Small intestine (tissue), 7 donors: ENCODE measurements around the gene MEGF11. TPM values are rescaled to one million over a fixed set of nuclear protein-coding genes. Genes with fewer than 3 reads are reported as not detected.
A peak's percentile ranks its signal among the peaks of the same experiment; 100 is the strongest.

Experiments
- DNase-seq, 2 donors: peaks; one replicate each; pipeline versions ENCODE4 v3.0.0 to v3.0.0-alpha.2; 2013
- FAIRE-seq: peaks from 2 replicates; lab custom pipeline; 2012; peaks lifted over from hg19 to GRCh38; lab: Jason Lieb, UNC
- H3K27ac ChIP-seq, 3 donors: one replicate each; pipeline ENCODE4 v1.5.1; 2013; ENCODE audit warnings: low read length in 2 of 3, mild to moderate bottlenecking in 2 of 3, control low read depth in 1 of 3, inconsistent platforms in 1 of 3, low read depth in 1 of 3, moderate library complexity in 1 of 3
- H3K27me3 ChIP-seq, 3 donors: one replicate each; pipeline ENCODE4 v1.6.1; 2013; ENCODE audit warnings: low read length in 3 of 3, inconsistent platforms in 1 of 3; ENCODE audit not compliant: control insufficient read depth in 3 of 3, insufficient read depth in 3 of 3
- H3K36me3 ChIP-seq, 3 donors: one replicate each; pipeline ENCODE4 v1.6.1; 2013; ENCODE audit warnings: low read length in 3 of 3, inconsistent platforms in 1 of 3, low read depth in 1 of 3, mild to moderate bottlenecking in 1 of 3, moderate library complexity in 1 of 3; ENCODE audit not compliant: control insufficient read depth in 3 of 3, insufficient read depth in 2 of 3
- H3K4me1 ChIP-seq, 3 donors: one replicate each; pipeline ENCODE4 v1.6.1; 2013; ENCODE audit warnings: low read length in 2 of 3, inconsistent platforms in 1 of 3, low read depth in 1 of 3, mild to moderate bottlenecking in 1 of 3, moderate library complexity in 1 of 3; ENCODE audit not compliant: control insufficient read depth in 3 of 3, insufficient read depth in 2 of 3
- H3K4me3 ChIP-seq, 3 donors: one replicate each; pipeline ENCODE4 v1.5.1; 2013; ENCODE audit warnings: low read length in 3 of 3, control low read depth in 1 of 3, inconsistent platforms in 1 of 3, low read depth in 1 of 3, mild to moderate bottlenecking in 1 of 3, moderate library complexity in 1 of 3
- H3K9me3 ChIP-seq, 2 donors: one replicate each; pipeline ENCODE4 v1.6.1; 2013; ENCODE audit warnings: low read depth in 1 of 2, low read length in 1 of 2; ENCODE audit not compliant: control insufficient read depth in 2 of 2, insufficient read depth in 1 of 2
- WGBS, 3 donors: extraction: QIAGEN DNeasy Blood & Tissue Kit; methylation state at CpG; one replicate each; pipeline ENCODE4 v1.1.7; 2013; 5-methylcytosine and 5-hydroxymethylcytosine counted together
- polyA plus RNA-seq, 4 donors: library from polyadenylated mRNA; stranded (reverse) in 3 of 4; unstranded in 1 of 4; fragments of 200-250 nt in 3 of 4; fragments of 120-200 nt in 1 of 4; gene quantifications; one replicate each; pipeline versions ENCODE4 v1.2.1 to v1.2.3, GENCODE V29; 2013
- donor health status: healthy with polysubstance abuse.
- donor health status: control.
- donor health status: control.
- donor health status: Bipolar disorder and iron deficiency.
- donor health status: healthy.

Gene MEGF11
- polyA plus RNA-seq, 4 donors: 0.24 to 0.41 TPM; not detected in 2

- no peak overlapping the region for H3K4me3 ChIP-seq
- WGBS, 3 donors: 86 to 89% (median 88%) methylated on average over 6 of the region's 6 CpGs
- H3K4me1 ChIP-seq: no peaks in the 10 kb centered on the region
- H3K27ac ChIP-seq: no peak overlapping the region
- FAIRE-seq: no peak
- H3K27me3 ChIP-seq: peaks cover 0 to 15% (median 0%) of the 10 kb centered on the region in 3 donors
- DNase-seq: no peak
- H3K36me3 ChIP-seq: no peaks in the 10 kb centered on the region
- H3K9me3 ChIP-seq: no peaks in the 10 kb centered on the region
Observed at GRCh38 chr15:66189291-66189690, 64.3 kb downstream of the MEGF11 start.

DNA sequence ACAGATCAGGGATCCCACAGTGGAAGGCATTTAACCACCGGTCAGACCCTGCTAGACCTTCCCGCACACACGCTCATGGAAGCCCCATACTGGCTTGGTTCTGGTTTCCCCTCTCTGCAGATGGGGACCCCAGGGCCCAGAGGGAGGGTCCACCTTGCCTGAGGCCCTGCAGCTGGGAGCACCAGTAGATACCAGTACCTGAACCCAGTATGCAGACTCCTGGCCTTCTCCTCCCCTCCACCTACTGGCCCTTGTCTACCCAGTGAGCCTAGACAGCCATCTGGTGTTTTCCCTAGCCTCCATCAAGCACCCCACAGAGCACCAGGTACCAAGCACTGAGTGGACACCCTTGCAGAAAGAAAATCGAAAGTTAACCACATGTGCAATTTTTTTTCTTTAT lies 65.1 kb downstream of the MEGF11 start:
- H3K27ac ChIP-seq: no peak overlapping the region
- 80 to 85% (median 84%) methylated on average over 4 of the region's 4 CpGs for WGBS, 3 donors
- H3K4me1 ChIP-seq: no peaks in the 10 kb centered on the region
- no peak overlapping the region for H3K4me3 ChIP-seq
- no peak for FAIRE-seq
- H3K27me3 ChIP-seq: peaks cover 0 to 16% (median 0%) of the 10 kb centered on the region in 3 donors
- no peaks in the 10 kb centered on the region for H3K36me3 ChIP-seq
- H3K9me3 ChIP-seq: no peaks in the 10 kb centered on the region
- DNase-seq: no peak

- no peak for FAIRE-seq
- Histone ChIP-seq H3K27me3 (peaks cover 0 to 16% (median 0%) of the 10 kb centered on the region in 3 donors), H3K4me1 (no peaks in the 10 kb centered on the region), H3K4me3 (no peak overlapping the region), H3K9me3 (no peaks in the 10 kb centered on the region), H3K27ac (no peak overlapping the region), H3K36me3 (no peaks in the 10 kb centered on the region)
- 80 to 86% (median 85%) methylated on average over 6 of the region's 6 CpGs for WGBS, 3 donors
- DNase-seq: no peak
Observed at GRCh38 chr15:66187271-66187670, 66.3 kb downstream of the MEGF11 start.

- peaks cover 0 to 15% (median 0%) of the 10 kb centered on the region in 3 donors for H3K27me3 ChIP-seq
- no peak overlapping the region for H3K27ac ChIP-seq
- FAIRE-seq: no peak
- H3K4me3 ChIP-seq: no peak overlapping the region
- H3K4me1 ChIP-seq: peaks cover 0 to 8% (median 0%) of the 10 kb centered on the region in 3 donors
- DNase-seq: no peak
- H3K36me3 ChIP-seq: no peaks in the 10 kb centered on the region
- 70 to 82% (median 80%) methylated on average over 7 of the region's 7 CpGs for whole genome bisulfite sequencing, 3 donors
- H3K9me3 ChIP-seq: no peaks in the 10 kb centered on the region
Observed at GRCh38 chr15:66186049-66186825, 67.3 kb downstream of the MEGF11 start.

DNA sequence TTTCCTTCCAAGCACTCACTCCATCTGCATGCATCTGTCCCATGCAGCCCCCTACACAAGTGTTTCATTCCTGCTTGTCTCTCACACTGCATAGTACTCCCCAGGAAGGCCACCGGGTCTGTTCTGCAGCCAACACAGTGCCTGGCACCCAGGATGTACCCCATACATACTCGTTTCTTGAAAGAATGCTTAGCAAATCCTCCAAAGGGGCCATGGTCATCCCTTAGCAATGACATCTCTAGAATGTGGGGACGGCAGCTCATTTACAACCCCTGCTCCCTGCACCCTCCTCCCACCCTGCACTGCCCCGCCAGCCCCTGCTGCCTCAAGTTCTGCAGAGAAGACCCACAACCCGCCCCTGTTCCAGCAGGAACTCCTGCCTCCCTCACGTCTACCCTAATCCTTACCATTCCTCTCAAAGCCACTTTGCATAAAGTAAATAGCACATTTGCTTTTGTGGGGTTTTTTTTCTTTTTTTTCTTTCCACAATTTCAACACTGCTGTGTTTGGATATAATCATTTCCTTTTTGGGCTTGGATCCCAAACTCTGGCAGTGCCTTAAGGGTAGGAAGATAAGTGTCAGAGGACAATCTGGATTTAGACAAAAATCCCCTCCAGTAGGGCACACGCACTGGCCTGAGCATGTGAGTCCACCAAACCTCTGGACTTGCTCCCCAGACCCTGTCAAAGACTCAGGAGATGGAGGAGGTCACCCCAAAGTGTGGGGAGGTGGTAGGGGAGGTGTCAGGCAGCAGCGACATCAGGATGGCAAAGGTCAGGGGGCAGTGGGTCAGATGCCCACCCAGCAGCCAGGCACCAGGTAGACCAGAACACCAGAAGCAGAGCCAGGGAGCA lies 68.4 kb downstream of the MEGF11 start:
- Histone ChIP-seq H3K9me3 (no peaks in the 10 kb centered on the region), H3K4me3 (no peak overlapping the region), H3K4me1 (peaks cover 0 to 8% (median 0%) of the 10 kb centered on the region in 3 donors), H3K27me3 (peaks cover 0 to 13% (median 0%) of the 10 kb centered on the region in 3 donors), H3K36me3 (no peaks in the 10 kb centered on the region), H3K27ac (peak overlapping the region in 1 of 3 donors; percentile 17)
- no peak for DNase-seq
- no peak for FAIRE-seq
- 52 to 71% (median 52%) methylated on average over 8 of the region's 8 CpGs for WGBS, 3 donors

DNA sequence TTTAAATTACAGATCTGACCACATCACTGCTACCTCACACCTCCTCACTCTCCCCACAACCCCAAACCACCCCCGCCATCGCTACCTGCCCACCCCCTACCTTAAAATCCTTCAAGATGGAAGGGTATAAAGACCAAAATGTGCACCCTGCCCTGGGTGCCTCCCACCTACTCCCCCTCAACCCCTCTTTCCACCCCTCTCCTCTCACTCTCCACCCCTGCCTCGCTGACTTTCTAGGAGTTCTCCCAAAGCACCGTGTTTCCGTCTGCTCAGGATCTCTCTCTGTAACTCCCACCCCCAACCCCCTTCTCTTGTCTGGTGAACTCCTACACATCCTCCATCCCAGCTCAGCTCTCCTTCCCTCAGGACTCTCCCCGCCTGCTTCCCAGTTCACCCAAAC lies 69.1 kb downstream of the MEGF11 start:
- Histone ChIP-seq H3K27me3 (peaks cover 0 to 13% (median 0%) of the 10 kb centered on the region in 3 donors), H3K4me3 (no peak overlapping the region), H3K36me3 (no peaks in the 10 kb centered on the region), H3K9me3 (no peaks in the 10 kb centered on the region), H3K4me1 (peaks cover 0 to 8% (median 0%) of the 10 kb centered on the region in 3 donors), H3K27ac (no peak overlapping the region)
- FAIRE-seq (no peak), DNase-seq (no peak)
- WGBS, 3 donors: 71 to 86% (median 78%) methylated on average over 6 of the region's 6 CpGs

GRCh38 chr15:66180531-66181097 lies 72.9 kb downstream of the MEGF11 start:
- WGBS, 3 donors: 91 to 92% (median 91%) methylated on average over 7 of the region's 7 CpGs
- Histone ChIP-seq H3K27me3 (peaks cover 0 to 17% (median 0%) of the 10 kb centered on the region in 3 donors), H3K4me1 (peaks cover 0 to 8% (median 0%) of the 10 kb centered on the region in 3 donors), H3K9me3 (no peaks in the 10 kb centered on the region), H3K27ac (no peak overlapping the region), H3K36me3 (no peaks in the 10 kb centered on the region), H3K4me3 (no peak overlapping the region)
- DNase-seq (no peak), FAIRE-seq (no peak)

DNA sequence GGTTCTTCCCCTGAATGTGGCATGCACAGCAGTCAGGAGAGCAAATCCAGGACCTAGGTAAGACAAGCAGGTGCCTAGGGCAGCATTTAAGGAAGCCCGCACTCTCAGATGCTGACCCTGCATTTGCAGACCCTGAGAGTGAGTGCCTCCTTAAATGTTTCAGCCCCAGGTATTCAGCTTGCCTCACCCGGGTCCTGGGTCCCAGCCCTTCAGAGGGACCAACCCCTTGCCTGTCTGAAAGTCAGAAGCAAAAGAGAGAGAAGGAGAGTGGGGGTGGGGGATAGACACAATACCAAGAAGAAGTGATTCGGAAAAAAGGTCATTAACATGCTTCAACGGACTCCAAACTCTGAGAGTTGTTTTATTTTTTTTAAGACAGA lies 75.0 kb downstream of the MEGF11 start:
- Histone ChIP-seq H3K4me1 (peaks cover 0 to 8% (median 0%) of the 10 kb centered on the region in 3 donors), H3K27ac (no peak overlapping the region), H3K4me3 (no peak overlapping the region), H3K9me3 (no peaks in the 10 kb centered on the region), H3K36me3 (no peaks in the 10 kb centered on the region), H3K27me3 (peaks cover 0 to 20% (median 0%) of the 10 kb centered on the region in 3 donors)
- DNase-seq: no peak
- no peak for FAIRE-seq
- WGBS, 3 donors: 32 to 54% (median 54%) methylated on average over 4 of the region's 4 CpGs
